Natural killer cell (primary cell): Measurements from ENCODE around the gene LRCH3. TPM values are rescaled to one million over a fixed set of nuclear protein-coding genes. Genes with fewer than 3 reads are reported as not detected.
"Not testable (repeated sequence)": the region's sequence is repeated elsewhere in the genome, so short reads cannot be mapped to it uniquely, and the experiment has no call there.

ENCODE experiments used
- ATAC-seq, 3 donors: fragments of 150-1000 bp in 2 of 3; fragments of 200-7000 bp in 1 of 3; cut with Tn5 transposase; 1 replicate in 1 of 3; 2 replicates in 2 of 3; pipeline ENCODE4 v1.10.0; 2021; ENCODE audit warnings: mild to moderate bottlenecking in 2 of 3, moderate library complexity in 2 of 3
- DNase-seq, 2 donors: peaks; one replicate each; pipeline versions ENCODE4 v3.0.0 to v3.0.0-alpha.2; 2013 to 2021; ENCODE audit warnings: mixed read lengths in 1 of 2
- H3K27ac ChIP-seq: one replicate; pipeline ENCODE4 v1.5.1; 2013; ENCODE audit warnings: mild to moderate bottlenecking, low read length
- H3K27me3 ChIP-seq: one replicate; pipeline ENCODE4 v1.6.1; 2013; ENCODE audit warnings: low read length; ENCODE audit not compliant: control insufficient read depth, insufficient read depth
- H3K36me3 ChIP-seq: one replicate; pipeline ENCODE4 v1.6.1; 2013; ENCODE audit warnings: low read length; ENCODE audit not compliant: control insufficient read depth, insufficient read depth
- H3K4me1 ChIP-seq: one replicate; pipeline ENCODE4 v1.6.1; 2013; ENCODE audit warnings: low read length; ENCODE audit not compliant: control insufficient read depth, insufficient read depth
- H3K4me3 ChIP-seq: one replicate; pipeline ENCODE4 v1.5.1; 2013; ENCODE audit warnings: low read length
- H3K9me3 ChIP-seq: one replicate; pipeline ENCODE4 v1.6.1; 2013; ENCODE audit warnings: low read length; ENCODE audit not compliant: control insufficient read depth, insufficient read depth
- H3K27ac Mint-ChIP-seq, 2 donors: one replicate each; pipeline ENCODE4 v1.8.0; 2022; ENCODE audit warnings: mild to moderate bottlenecking in 2 of 2, mixed read lengths in 2 of 2, moderate library complexity in 1 of 2
- H3K27me3 Mint-ChIP-seq, 2 donors: one replicate each; pipeline ENCODE4 v1.8.0; 2022; ENCODE audit warnings: low read depth in 2 of 2, mixed read lengths in 2 of 2
- H3K36me3 Mint-ChIP-seq: one replicate; pipeline ENCODE4 v1.8.0; 2022; ENCODE audit warnings: mixed read lengths
- H3K4me1 Mint-ChIP-seq, 2 donors: one replicate each; pipeline ENCODE4 v1.8.0; 2022; ENCODE audit warnings: mixed read lengths in 2 of 2
- H3K4me3 Mint-ChIP-seq: one replicate; pipeline ENCODE4 v1.8.0; 2022; ENCODE audit warnings: mild to moderate bottlenecking, moderate library complexity, mixed read lengths
- H3K9me3 Mint-ChIP-seq, 2 donors: one replicate each; pipeline ENCODE4 v1.8.0; 2022; ENCODE audit warnings: mixed read lengths in 2 of 2
- CTCF ChIP-seq: fragments of 200-600 bp; IDR thresholded peaks from one replicate; pipeline ENCODE4 v1.8.0; 2022; ENCODE audit warnings: antibody characterized with exemption
- WGBS: methylation state at CpG from one replicate; pipeline ENCODE4 v1.1.7; 2013; ENCODE audit warnings: missing lambda C conversion rate; ENCODE audit not compliant: insufficient coverage; 5-methylcytosine and 5-hydroxymethylcytosine counted together
- intact Hi-C: fragments of 100-400 bp; cut with micrococcal nuclease; formaldehyde crosslinking; loops from one replicate; pipeline ENCODE4 v1.14.2; 2022
- total RNA-seq, 4 donors: library from RNA; stranded (reverse); fragments of 120-200 nt in 1 of 4; gene quantifications; one replicate each; pipeline versions ENCODE4 v1.2.3 to v1.2.4, GENCODE V29; 2013 to 2022

Gene LRCH3
- total RNA-seq, 3 donors from 2014 or later (not counting 1 experiment from before 2014, with no cell fraction given): 68.1 to 90.5 (median 90.3) TPM

- no peak overlapping the region for H3K27ac ChIP-seq
- no peaks in the 10 kb centered on the region for H3K9me3 Mint-ChIP-seq
- no peak overlapping the region for H3K27ac Mint-ChIP-seq
- TF ChIP-seq CTCF: no peak
- H3K4me3 Mint-ChIP-seq: no peak overlapping the region
- intact Hi-C loops: no loop called here
- ATAC-seq (no peak), DNase-seq (no peak)
- H3K27me3 Mint-ChIP-seq: no peaks in the 10 kb centered on the region
- no peaks in the 10 kb centered on the region for H3K27me3 ChIP-seq
- H3K9me3 ChIP-seq: no peaks in the 10 kb centered on the region
- WGBS: 88% methylated on average over 5 of the region's 7 CpGs
- H3K4me3 ChIP-seq: no peak overlapping the region
- no peaks in the 10 kb centered on the region for H3K4me1 Mint-ChIP-seq
- peaks cover 1% of the 10 kb centered on the region for H3K36me3 ChIP-seq
- peaks cover 7% of the 10 kb centered on the region for H3K36me3 Mint-ChIP-seq
- H3K4me1 ChIP-seq: no peaks in the 10 kb centered on the region
These were observed 135.4 kb downstream of the LRCH3 start for GRCh38 chr3:197926418-197926817.

- H3K4me1 ChIP-seq, H3K9me3 ChIP-seq, H3K27ac Mint-ChIP-seq, H3K36me3 ChIP-seq, intact Hi-C loops, H3K9me3 Mint-ChIP-seq, H3K27me3 ChIP-seq, DNase-seq, H3K27ac ChIP-seq, H3K4me1 Mint-ChIP-seq, H3K27me3 Mint-ChIP-seq, H3K4me3 ChIP-seq, ATAC-seq, H3K4me3 Mint-ChIP-seq, H3K36me3 Mint-ChIP-seq: not testable (repeated sequence)
- WGBS: no CpG with 5 or more reads among the region's 3 CpGs
These were observed 136.5 kb downstream of the LRCH3 start for GRCh38 chr3:197927578-197927977.

- 94% methylated on average over 15 of the region's 15 CpGs for WGBS
- no peak for ATAC-seq
- H3K4me1 ChIP-seq: no peaks in the 10 kb centered on the region
- no peak for DNase-seq
- intact Hi-C loops: no loop called here
- Mint-ChIP-seq H3K9me3 (no peaks in the 10 kb centered on the region), H3K27ac (no peak overlapping the region), H3K4me1 (no peaks in the 10 kb centered on the region), H3K4me3 (no peak overlapping the region), H3K27me3 (no peaks in the 10 kb centered on the region), H3K36me3 (no peaks in the 10 kb centered on the region)
- H3K36me3 ChIP-seq: no peaks in the 10 kb centered on the region
- no peaks in the 10 kb centered on the region for H3K9me3 ChIP-seq
- H3K27ac ChIP-seq: no peak overlapping the region
- H3K27me3 ChIP-seq: no peaks in the 10 kb centered on the region
- H3K4me3 ChIP-seq: no peak overlapping the region
- no peak for TF ChIP-seq CTCF
These were observed 145.8 kb downstream of the LRCH3 start for GRCh38 chr3:197936819-197937384.

Other genes starting within 250 kb of the LRCH3 start
- gene BDH1, start 235.3 kb upstream of the LRCH3 start, total RNA-seq: 10 to 100 TPM; 14.0 to 24.5 (median 17.4) TPM
- 10 to 100 TPM; 51.2 to 58.5 (median 57.6) TPM for gene RUBCN, start 54.4 kb upstream of the LRCH3 start, total RNA-seq
- 10 to 100 TPM; 58.0 to 75.6 (median 72.2) TPM for gene FYTTD1, start 41.4 kb upstream of the LRCH3 start, total RNA-seq
- 100 to 1,000 TPM; 693 to 869 (median 848) TPM for gene RPL35A, start 158.9 kb downstream of the LRCH3 start, total RNA-seq
- gene LMLN, start 169.0 kb downstream of the LRCH3 start, total RNA-seq: 1 to 10 TPM; 2.3 to 4.5 (median 4.0) TPM